NB4 (cell line): ENCODE results near the gene DSP.
A peak's percentile ranks its signal among the peaks of the same experiment; 100 is the strongest.

Source experiments
- DNase-seq: peaks from one replicate; pipeline ENCODE4 v3.0.0; 2010; ENCODE audit warnings: low read depth
- H3K4me3 ChIP-seq: one replicate; pipeline ENCODE4 v1.5.1; 2011; ENCODE audit warnings: mild to moderate bottlenecking, low read depth, low read length, moderate library complexity
- MYC ChIP-seq: IDR thresholded peaks from 2 replicates; pipeline ENCODE4 v1.6.1; 2011; ENCODE audit warnings: low read depth, low read length
- POLR2A ChIP-seq: IDR thresholded peaks from 2 replicates; pipeline ENCODE4 v1.6.1; 2011; ENCODE audit warnings: mild to moderate bottlenecking; ENCODE audit not compliant: insufficient read length; ENCODE audit errors: extremely low read depth
- TF ChIP-seq, protein P1 (sequence below): IDR thresholded peaks from one replicate; pipeline ENCODE4 v1.5.1; 2012; ENCODE audit warnings: low read depth, low read length
- TF ChIP-seq, protein P2 (sequence below): IDR thresholded peaks from 2 replicates; pipeline ENCODE4 v1.6.1; 2011; ENCODE audit warnings: low read depth, low read length

The DSP gene

DNA sequence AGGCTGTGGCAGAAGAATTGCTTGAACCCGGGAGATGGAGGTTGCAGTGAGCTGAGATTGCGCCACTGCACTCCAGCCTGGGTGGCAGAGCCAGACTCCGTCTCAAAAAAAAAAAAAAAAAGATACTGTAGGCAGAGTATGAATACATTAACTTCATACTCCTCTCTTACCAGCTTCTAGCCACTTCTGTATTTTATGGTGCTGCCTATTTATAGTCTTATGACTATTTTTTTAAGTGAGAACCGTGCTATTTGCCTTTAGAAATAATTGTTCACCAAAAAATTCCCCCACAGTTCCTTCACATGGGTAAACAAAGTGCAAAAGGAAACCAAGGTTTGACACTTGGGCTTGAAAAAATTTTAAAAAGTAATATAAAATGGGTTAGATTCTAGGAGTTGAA is 47.0 kb downstream of the DSP start:
- H3K4me3 ChIP-seq: no peak overlapping the region
- TF ChIP-seq POLR2A (no peak), MYC (no peak)
- TF ChIP-seq, protein P1, sequence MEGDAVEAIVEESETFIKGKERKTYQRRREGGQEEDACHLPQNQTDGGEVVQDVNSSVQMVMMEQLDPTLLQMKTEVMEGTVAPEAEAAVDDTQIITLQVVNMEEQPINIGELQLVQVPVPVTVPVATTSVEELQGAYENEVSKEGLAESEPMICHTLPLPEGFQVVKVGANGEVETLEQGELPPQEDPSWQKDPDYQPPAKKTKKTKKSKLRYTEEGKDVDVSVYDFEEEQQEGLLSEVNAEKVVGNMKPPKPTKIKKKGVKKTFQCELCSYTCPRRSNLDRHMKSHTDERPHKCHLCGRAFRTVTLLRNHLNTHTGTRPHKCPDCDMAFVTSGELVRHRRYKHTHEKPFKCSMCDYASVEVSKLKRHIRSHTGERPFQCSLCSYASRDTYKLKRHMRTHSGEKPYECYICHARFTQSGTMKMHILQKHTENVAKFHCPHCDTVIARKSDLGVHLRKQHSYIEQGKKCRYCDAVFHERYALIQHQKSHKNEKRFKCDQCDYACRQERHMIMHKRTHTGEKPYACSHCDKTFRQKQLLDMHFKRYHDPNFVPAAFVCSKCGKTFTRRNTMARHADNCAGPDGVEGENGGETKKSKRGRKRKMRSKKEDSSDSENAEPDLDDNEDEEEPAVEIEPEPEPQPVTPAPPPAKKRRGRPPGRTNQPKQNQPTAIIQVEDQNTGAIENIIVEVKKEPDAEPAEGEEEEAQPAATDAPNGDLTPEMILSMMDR: no peak
- TF ChIP-seq, protein P2, sequence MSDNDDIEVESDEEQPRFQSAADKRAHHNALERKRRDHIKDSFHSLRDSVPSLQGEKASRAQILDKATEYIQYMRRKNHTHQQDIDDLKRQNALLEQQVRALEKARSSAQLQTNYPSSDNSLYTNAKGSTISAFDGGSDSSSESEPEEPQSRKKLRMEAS: no peak
- DNase-seq: no peak

DNA sequence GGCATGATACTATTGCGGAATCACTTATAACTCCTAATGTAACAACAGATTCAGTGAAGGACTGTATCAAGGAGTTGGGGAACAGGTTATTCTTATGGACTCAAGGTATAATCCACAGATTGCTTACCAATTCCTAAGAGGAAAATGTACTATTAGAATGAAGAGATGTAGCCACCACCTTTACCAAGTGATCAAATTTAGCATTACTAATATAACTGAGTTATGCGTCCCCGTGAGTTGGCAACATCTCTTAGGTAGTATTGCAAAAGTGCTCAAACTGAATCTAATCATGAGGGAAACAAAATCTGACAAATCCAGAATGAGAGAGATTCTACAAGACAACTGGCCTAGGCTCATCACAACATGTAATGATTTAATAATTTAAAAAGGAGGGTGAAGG is 47.8 kb downstream of the DSP start:
- H3K4me3 ChIP-seq: peak overlapping the region; percentile 79
- peak; percentile 11 for DNase-seq
- TF ChIP-seq MYC: no peak

DNA sequence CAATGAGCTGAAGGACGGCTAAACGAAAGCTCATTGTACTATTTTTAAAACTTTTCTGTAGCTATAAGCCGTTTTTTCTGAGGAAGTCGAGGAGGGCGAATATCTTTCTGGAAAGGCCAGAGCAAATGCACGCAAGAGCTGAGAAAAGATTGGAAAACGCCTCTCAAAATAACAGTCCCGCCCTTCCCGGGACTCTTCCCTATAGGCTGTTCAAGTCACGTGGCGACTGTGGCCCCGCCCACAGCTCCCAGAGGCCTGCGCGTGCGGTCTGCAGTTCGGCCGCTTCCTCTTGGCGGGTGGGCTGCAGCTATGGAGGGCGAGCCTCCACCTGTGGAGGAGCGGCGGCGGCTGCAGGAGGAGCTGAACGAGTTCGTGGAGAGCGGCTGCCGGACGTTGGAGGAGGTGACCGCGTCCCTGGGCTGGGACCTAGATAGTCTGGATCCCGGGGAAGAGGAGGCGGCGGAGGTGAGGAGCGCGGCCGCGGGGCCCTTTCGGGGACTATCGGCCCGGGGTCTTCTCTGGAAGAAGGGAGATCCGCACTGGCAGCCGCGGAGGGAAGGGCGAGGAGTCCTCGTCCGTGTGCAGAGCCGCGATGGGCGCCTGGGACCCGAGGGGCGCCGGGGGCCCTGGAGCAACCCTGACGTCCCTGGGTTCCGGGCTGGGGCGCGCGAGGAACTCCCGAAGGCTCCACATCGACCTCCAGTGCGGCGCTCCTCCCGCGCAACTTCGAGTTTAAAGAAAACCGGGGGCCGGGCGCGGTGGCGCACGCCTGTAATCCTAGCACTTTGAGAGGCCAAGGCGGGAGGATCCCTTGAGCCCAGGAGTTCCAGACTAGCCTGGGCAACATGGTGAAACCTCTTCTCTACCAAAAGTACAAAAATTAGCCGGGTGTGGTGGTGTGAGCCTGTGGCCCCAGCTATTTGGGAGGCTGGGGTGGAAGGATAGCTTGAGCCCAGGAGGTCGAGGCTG is 48.8 kb downstream of the DSP start, which contains the start of gene SNRNP48:
Gene SNRNP48, plus strand, starts transcription at position 250 of the 969 bp plus-strand sequence. Its CDS starts 60 bp downstream, at position 310.
- peak within 1 kb of the TSS; percentile 79 for H3K4me3 ChIP-seq
- peak; percentile 97 for DNase-seq
- TF ChIP-seq, protein P1: no peak
- TF ChIP-seq MYC (peak; percentile 61; the same call in 1 of the 2 replicates), POLR2A (peak; percentile 89)
- TF ChIP-seq, protein P2: peak; percentile 99

DNA sequence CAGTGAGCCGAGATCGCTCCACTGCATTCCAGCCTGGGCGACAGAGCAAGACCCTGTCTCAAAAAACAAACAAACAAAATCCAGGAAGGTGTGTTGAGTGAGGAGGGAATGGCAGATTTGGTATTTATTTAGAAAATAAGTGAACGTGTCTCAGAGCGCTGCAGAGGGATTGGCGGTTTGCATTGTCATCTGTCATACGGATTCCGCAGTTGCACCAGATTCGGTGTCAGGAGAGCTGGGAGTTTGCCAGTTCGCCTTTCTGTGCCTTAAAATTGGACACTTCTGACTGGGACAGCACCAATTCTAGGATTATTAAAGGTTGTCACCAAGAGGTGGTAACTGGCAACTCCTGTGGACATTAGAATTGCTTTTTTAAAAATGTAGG is 49.4 kb downstream of the DSP start:
- peak; percentile 51 for DNase-seq
- peak overlapping the region; percentile 79 for H3K4me3 ChIP-seq
- TF ChIP-seq, protein P1: no peak
- no peak for TF ChIP-seq MYC
- TF ChIP-seq, protein P2: no peak
- TF ChIP-seq POLR2A: no peak

DNA sequence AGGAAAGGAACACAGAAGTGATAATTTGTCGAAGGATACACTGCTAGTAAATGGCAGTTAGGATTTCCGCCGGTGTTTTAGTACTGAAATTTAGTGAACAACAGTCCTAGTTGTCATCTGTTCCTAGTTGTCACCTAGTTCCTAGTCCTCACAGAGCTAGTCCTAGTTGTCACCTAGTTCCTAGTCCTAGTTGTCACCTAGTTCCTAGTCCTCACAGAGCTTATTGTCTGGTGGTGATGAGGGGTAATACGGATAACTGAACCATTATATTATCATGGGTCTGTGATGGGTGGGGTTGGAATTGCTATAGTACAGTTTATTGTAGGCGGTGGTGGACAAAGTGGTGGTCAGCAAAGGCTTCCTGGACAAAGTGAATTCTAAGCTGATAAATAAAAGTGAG is 50.3 kb downstream of the DSP start:
- DNase-seq: peak; percentile 12
- peak overlapping the region; percentile 79 for H3K4me3 ChIP-seq

DNA sequence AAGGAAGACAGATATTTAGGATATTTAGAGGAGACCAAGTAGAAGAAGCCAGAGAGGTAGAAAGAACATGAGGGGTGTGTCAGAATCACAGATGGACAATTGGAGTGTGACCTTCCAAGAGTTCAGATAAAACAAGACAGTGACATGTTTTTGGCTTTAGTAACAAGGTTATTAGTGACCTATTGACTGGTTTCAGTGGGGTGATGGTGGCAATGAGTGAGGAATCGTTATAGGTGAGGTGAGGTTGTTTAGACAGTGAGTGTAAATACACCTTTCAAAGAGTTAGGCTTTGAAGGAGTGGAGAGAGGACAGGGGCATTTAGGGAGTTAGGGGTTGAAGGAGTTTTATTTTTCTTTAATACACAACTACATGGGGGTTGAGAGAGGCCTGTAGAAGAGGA is 51.8 kb downstream of the DSP start:
- no peak overlapping the region for H3K4me3 ChIP-seq
- TF ChIP-seq, protein P1: no peak
- TF ChIP-seq, protein P2: no peak
- TF ChIP-seq MYC: no peak
- TF ChIP-seq POLR2A: no peak
- DNase-seq: no peak

More for the DNA sequence above, 50.3 kb downstream of the DSP start:
- no peak for TF ChIP-seq MYC
- TF ChIP-seq, protein P1: no peak
- TF ChIP-seq POLR2A: no peak
- TF ChIP-seq, protein P2: no peak
